Activated B cell treated with CpG ODN at 0.5 μM for 24 hours (primary cell): Measurements from ENCODE around the gene WWOX. TPM values are rescaled to one million over a fixed set of nuclear protein-coding genes. Genes with fewer than 3 reads are reported as not detected.

Experiments
- ATAC-seq: fragments of 200-7000 bp; cut with Tn5 transposase; one replicate; pipeline ENCODE4 v1.10.0; 2021; ENCODE audit warnings: low read depth, mild to moderate bottlenecking, moderate library complexity
- CTCF ChIA-PET: fragments of 350-600 bp; sonication (Branson Sonifier 250); formaldehyde crosslinking; loops from one replicate; lab custom pipeline; 2021; ENCODE audit warnings: antibody characterized with exemption; lab: Charles Lee
- POLR2A ChIA-PET: fragments of 350-600 bp; sonication (Branson Sonifier 250); formaldehyde crosslinking; loops from one replicate; lab custom pipeline; 2021; ENCODE audit warnings: antibody characterized with exemption; lab: Charles Lee
- DNase-seq: peaks from one replicate; pipeline ENCODE4 v3.0.0; 2022
- H3K27ac Mint-ChIP-seq: one replicate; pipeline ENCODE4 v1.8.0; 2020; ENCODE audit warnings: mixed read lengths
- H3K27me3 Mint-ChIP-seq: one replicate; pipeline ENCODE4 v1.8.0; 2021; ENCODE audit warnings: mixed read lengths
- H3K36me3 Mint-ChIP-seq: one replicate; pipeline ENCODE4 v1.8.0; 2021; ENCODE audit warnings: low read depth, mixed read lengths
- H3K4me1 Mint-ChIP-seq: one replicate; pipeline ENCODE4 v1.8.0; 2021; ENCODE audit warnings: mixed read lengths
- H3K4me3 Mint-ChIP-seq: one replicate; pipeline ENCODE4 v1.8.0; 2020; ENCODE audit warnings: mild to moderate bottlenecking, mixed read lengths
- H3K9me3 Mint-ChIP-seq: one replicate; pipeline ENCODE4 v1.8.0; 2020; ENCODE audit warnings: mixed read lengths
- intact Hi-C: fragments of 100-400 bp; cut with micrococcal nuclease; formaldehyde crosslinking; loops from one replicate; pipeline ENCODE4 v1.15.1; 2024
- total RNA-seq: library from RNA; stranded (reverse); gene quantifications from 2 replicates; pipeline ENCODE4 v1.2.3, GENCODE V29; 2022
- TF ChIP-seq, protein P1 (sequence below): fragments of 200-600 bp; IDR thresholded peaks from one replicate; pipeline ENCODE4 v1.8.0; 2022; ENCODE audit warnings: antibody characterized with exemption, mild to moderate bottlenecking

The WWOX gene
- total RNA-seq, 1 donor from 2014 or later, result 22.6 TPM

DNA sequence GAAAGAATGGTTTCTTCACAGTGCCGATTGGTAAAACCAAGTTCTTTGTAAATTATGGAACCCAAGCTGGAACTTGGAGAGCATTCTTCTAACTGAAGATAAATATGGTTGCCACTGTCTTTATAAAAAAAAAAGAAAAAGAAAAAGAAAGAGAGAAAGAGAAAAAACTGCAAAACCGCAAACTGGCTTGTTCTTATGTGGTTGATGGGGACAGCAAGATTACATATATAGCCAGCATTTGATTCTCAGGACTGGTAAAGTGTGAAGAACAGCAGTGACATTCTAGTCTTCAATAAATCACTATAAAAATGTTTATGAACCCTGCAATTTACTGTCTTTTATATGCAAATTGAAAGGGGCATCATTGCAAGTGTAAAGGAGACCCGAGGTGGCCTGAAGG is 896.0 kb downstream of the WWOX start:
- DNase-seq (no peak), ATAC-seq (no peak)
- Mint-ChIP-seq H3K27ac (no peak overlapping the region), H3K9me3 (no peaks in the 10 kb centered on the region), H3K36me3 (peaks cover 2% of the 10 kb centered on the region), H3K4me1 (peaks cover 7% of the 10 kb centered on the region), H3K4me3 (no peak overlapping the region), H3K27me3 (no peaks in the 10 kb centered on the region)
- POLR2A ChIA-PET, result no interaction called here
- TF ChIP-seq, protein P1, sequence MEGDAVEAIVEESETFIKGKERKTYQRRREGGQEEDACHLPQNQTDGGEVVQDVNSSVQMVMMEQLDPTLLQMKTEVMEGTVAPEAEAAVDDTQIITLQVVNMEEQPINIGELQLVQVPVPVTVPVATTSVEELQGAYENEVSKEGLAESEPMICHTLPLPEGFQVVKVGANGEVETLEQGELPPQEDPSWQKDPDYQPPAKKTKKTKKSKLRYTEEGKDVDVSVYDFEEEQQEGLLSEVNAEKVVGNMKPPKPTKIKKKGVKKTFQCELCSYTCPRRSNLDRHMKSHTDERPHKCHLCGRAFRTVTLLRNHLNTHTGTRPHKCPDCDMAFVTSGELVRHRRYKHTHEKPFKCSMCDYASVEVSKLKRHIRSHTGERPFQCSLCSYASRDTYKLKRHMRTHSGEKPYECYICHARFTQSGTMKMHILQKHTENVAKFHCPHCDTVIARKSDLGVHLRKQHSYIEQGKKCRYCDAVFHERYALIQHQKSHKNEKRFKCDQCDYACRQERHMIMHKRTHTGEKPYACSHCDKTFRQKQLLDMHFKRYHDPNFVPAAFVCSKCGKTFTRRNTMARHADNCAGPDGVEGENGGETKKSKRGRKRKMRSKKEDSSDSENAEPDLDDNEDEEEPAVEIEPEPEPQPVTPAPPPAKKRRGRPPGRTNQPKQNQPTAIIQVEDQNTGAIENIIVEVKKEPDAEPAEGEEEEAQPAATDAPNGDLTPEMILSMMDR, result no peak
- CTCF ChIA-PET, result no interaction called here
- intact Hi-C loops, result no loop called here

DNA sequence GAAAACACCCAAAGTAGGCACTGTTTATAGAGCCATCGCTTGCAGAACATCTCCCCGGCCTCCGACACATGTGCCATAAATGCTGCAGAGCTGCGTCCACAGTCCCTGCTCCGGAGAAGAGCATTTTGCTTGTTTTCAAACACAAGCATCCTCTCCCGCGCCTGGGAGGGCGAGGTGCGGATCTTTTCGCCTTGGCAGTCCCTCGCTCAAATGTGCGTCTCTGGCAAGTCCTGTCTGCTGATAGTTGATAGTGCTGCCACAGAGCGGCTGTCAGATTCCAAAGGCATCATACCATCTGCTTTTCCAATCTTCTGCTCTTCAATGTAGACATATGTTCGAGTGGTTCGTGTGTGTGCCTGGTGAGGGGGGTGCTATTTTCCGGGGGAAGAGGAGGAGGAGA is 897.3 kb downstream of the WWOX start:
- Mint-ChIP-seq H3K4me3 (no peak overlapping the region), H3K4me1 (no peaks in the 10 kb centered on the region), H3K9me3 (no peaks in the 10 kb centered on the region), H3K27me3 (no peaks in the 10 kb centered on the region), H3K27ac (no peak overlapping the region), H3K36me3 (peaks cover 2% of the 10 kb centered on the region)
- DNase-seq (no peak), ATAC-seq (no peak)
- CTCF ChIA-PET, result no interaction called here
- TF ChIP-seq, protein P1, result no peak
- intact Hi-C loops, result no loop called here
- POLR2A ChIA-PET, result no interaction called here

DNA sequence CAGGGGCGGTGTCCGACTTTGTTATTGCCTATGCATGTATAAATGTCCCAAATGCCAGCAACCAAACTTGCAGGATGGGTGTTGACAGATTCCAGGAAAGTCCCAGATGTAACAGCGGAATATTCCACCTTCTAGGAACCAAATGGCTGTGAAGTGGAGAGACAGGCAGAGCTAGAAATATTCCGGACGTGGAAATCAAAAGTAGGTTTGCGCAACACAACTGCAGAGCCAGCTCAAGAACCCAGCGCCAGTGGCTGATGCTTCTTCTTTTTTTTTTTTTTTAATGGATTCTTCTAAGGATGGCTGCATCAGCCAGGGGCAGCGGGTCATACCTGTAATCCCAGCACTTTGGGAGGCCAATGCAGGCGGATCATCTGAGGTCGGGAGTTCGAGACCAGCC is 899.4 kb downstream of the WWOX start:
- ChIA-PET CTCF (no interaction called here), POLR2A (interaction anchor here (1.1 to 1.7 kb wide), 2 partner anchors 9 to 51 kb away, joined by 3 to 9 read pairs; no protein-coding TSS in a partner anchor)
- Mint-ChIP-seq H3K27me3 (no peaks in the 10 kb centered on the region), H3K9me3 (no peaks in the 10 kb centered on the region), H3K27ac (no peak overlapping the region), H3K4me1 (no peaks in the 10 kb centered on the region), H3K4me3 (no peak overlapping the region), H3K36me3 (peaks cover 2% of the 10 kb centered on the region)
- ATAC-seq, result no peak
- TF ChIP-seq, protein P1, result no peak
- intact Hi-C loops, result no loop called here
- DNase-seq, result no peak

DNA sequence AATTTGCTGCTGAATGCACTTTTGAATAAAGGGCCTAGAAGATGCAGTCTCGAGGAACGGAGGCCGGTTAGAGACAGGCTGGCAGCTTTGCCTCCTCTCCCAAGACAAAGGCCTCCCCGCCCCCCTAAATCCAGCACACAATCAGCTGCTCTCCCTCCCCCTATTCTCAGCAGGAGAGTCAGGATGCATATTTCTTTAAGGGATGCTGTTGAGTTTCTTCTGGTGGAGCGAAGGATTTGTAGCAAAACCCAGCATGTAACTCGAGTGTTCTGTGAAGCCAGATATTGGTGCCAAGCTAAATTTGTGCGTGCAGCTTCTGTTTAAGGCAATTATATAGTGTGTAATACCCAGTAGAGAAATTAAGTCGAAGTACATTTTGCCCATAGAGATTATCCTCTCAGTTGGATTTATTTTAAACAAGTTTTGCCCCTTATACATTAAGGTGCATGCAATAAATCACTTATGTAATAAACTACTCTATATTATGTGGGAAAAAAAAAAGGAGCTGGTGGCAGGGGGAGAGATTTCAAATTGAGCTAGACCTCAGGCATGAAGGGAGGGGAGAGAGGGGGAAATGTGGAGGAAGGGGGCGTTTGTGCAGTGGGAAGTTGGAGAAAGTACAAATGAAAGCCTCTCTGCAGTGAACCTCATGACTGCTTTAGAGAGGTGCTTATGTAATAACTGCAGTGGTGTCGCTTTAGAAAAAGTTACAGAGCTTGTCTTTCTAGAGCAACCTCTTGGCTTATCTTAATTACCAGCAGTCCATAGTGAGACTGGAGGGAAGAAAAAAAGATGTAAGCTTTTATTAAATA is 901.9 kb downstream of the WWOX start:
- Mint-ChIP-seq H3K4me1 (no peaks in the 10 kb centered on the region), H3K4me3 (no peak overlapping the region), H3K27ac (no peak overlapping the region), H3K36me3 (peaks cover 1% of the 10 kb centered on the region), H3K27me3 (no peaks in the 10 kb centered on the region), H3K9me3 (no peaks in the 10 kb centered on the region)
- TF ChIP-seq, protein P1, result no peak
- no peak for ATAC-seq
- DNase-seq, result no peak
- ChIA-PET CTCF (no interaction called here), POLR2A (no interaction called here)
- intact Hi-C loops, result loop anchor here (5.0 kb wide), 1 partner anchor 51 kb away; no protein-coding TSS in a partner anchor

DNA sequence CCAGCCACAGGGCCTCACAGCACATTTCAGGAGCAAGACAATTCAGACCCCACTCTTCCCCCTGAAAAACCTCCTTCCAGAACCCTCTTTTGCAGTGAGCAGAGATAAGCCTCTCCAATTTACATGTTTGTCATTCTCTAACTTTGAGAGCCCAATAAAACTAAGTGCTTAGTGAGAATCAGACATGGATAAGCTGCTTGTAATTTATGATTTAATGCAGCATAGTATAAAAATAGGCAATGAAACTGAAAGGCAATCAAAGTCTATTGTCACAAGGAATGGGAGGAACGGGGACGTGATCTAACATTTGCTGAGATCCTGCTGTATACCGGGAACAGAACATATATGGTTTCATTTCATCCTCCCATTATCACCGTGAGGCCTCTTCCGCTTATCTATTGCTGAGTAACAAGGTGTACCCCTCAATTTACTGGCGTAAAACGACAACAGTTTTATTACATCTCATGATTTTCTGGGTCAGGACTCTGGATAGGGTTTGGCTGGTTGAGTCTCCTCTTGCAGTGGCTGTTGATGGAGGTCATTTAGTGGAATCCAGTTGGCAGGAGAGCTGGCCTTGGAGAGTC is 903.7 kb downstream of the WWOX start:
- Mint-ChIP-seq H3K27me3 (no peaks in the 10 kb centered on the region), H3K4me3 (no peak overlapping the region), H3K27ac (no peak overlapping the region), H3K4me1 (no peaks in the 10 kb centered on the region), H3K36me3 (no peaks in the 10 kb centered on the region), H3K9me3 (no peaks in the 10 kb centered on the region)
- intact Hi-C loops, result loop anchor here (5.0 kb wide), 1 partner anchor 49 kb away; no protein-coding TSS in a partner anchor
- TF ChIP-seq, protein P1, result no peak
- ChIA-PET POLR2A (no interaction called here), CTCF (no interaction called here)
- ATAC-seq, result no peak
- no peak for DNase-seq
